ENCODE results near the gene COX6B2.

COX6B2 gene

DNA sequence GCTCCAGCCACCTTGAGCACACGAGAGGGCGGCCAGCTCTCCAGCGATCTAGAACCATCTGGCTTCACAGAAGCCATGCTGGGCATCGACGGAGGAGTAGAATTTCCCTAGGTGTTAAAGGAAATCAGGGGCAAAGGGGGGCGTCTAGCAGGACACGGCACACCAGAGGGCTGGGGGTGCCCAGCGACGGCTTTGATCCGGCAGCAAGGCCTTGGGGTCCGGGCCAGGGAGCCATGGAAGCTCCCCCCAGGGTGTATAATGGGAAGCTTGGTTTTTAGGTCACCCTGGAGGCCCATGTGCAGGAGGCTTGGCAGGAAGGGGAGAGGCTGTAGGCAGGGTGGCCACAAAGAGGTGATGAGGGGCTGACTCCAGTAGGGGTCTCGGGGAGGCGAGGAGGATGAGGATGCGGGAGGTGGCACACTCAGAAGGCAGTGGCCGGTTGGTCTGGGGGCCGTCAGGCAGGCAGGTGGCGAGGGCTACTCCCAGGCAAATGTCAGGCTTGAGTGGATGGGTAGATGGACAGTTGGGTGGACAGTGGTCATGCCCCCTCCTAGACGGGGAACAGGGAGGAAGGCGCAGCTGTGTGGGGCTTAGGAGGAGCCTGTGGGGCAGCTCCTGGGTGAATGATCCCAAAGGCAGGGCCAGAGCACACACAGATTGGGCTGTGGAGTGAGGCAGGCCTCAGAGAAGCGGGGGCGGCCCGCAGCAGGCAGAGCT, 9.3 kb downstream of the COX6B2 start:
- H3K4me3 ChIP-seq (ENCODE audit: low read depth, low read length), result no peak overlapping the region
- TF ChIP-seq, protein P1, sequence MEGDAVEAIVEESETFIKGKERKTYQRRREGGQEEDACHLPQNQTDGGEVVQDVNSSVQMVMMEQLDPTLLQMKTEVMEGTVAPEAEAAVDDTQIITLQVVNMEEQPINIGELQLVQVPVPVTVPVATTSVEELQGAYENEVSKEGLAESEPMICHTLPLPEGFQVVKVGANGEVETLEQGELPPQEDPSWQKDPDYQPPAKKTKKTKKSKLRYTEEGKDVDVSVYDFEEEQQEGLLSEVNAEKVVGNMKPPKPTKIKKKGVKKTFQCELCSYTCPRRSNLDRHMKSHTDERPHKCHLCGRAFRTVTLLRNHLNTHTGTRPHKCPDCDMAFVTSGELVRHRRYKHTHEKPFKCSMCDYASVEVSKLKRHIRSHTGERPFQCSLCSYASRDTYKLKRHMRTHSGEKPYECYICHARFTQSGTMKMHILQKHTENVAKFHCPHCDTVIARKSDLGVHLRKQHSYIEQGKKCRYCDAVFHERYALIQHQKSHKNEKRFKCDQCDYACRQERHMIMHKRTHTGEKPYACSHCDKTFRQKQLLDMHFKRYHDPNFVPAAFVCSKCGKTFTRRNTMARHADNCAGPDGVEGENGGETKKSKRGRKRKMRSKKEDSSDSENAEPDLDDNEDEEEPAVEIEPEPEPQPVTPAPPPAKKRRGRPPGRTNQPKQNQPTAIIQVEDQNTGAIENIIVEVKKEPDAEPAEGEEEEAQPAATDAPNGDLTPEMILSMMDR (IDR thresholded peaks at IDR 0.05; ENCODE audit: low read depth, low read length, missing control alignments), result no peak
- no peak for DNase-seq (ENCODE audit: low read depth)

DNA sequence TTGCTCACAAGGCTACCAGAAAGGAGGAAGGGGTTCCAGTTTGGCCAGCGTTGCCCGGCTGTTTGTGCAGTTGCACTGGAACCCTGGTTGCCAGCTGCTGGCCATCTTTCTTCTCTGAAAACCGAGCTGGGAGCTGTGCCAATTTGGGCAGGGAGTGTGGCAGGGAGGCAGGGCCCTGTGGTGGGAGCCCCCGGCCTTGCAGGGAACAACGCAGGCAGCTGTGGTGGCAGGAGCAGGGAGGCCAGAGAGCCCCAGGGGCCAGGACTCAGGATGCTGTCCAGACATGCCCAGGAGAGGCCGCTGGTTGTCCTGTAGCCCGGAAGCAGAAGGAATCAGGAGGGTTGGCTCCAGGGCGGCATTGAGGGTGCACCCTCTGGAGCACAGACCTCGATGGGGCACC, 10.1 kb downstream of the COX6B2 start:
- DNase-seq (ENCODE audit: low read depth), result no peak
- no peak overlapping the region for H3K4me3 ChIP-seq (ENCODE audit: low read depth, low read length)
- TF ChIP-seq, protein P1 (IDR thresholded peaks at IDR 0.05; ENCODE audit: low read depth, low read length, missing control alignments), result no peak

DNA sequence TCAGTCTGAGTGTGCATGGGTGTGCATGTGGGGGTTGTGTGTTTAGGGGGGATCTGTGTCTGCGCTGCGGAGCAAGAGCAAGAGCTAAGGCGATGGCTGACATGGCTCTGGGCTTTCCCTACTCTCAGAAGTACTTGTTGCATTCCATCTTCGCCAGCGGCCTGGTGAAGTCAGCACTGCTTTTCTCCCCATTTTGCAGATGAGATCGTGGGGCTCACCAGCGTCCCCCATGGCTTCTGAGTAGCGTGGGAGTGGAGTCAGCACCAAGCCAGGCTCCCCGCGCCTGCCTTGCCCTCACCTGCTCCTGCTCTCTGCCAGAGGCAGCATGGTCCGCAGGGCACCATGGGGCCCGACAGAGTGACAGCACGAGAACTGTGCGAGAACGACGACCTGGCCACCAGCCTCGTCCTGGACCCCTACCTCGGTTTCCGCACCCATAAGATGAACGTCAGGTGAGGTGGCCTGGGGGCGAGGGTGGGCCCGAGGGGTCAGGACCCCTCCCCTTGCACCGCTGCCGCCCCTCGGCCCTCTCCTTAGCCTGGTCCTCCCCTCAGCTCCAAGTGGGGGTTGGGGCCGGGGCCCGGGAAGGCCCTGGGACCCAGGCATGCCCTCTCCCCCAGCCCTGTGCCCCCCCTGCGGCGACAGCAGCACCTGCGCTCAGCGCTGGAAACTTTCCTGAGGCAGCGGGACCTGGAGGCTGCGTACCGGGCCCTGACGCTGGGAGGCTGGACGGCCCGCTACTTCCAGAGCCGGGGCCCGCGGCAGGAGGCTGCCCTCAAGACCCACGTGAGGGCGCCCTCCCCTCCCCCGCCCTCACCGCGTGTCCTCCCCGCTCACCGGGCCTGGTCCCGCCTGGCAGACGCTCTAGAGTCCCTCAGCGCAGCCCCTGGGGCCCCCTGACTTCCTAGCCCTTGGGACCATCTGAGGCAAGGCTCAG, 12.7 kb downstream of the COX6B2 start:
- no peak for DNase-seq (ENCODE audit: low read depth)
- TF ChIP-seq, protein P1 (IDR thresholded peaks at IDR 0.05; ENCODE audit: low read depth, low read length, missing control alignments), result no peak
- peak overlapping the region; percentile 12 for H3K4me3 ChIP-seq (ENCODE audit: low read depth, low read length)

DNA sequence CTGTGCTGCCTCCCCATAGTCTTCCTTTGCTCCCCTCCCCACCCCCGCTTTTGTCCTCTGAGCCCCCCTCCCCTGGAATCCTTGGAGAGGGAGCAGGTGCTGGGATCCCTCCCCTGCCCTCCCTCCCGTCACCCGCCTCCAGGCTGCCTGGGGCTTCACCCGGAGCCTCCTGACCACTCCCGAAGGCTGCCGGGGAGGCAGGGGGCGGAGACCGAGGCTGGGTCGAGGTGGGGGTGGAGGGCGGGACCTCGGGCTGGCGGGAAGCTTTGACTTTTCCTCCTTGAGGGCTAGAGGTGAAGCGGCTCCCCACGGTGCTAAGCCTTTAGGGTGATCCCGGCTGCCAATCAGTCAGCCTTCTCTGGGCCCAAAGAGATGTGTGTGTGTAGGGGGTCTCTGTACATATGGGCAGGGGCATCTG, 13.3 kb downstream of the COX6B2 start:
- DNase-seq (ENCODE audit: low read depth), result no peak
- TF ChIP-seq, protein P1 (IDR thresholded peaks at IDR 0.05; ENCODE audit: low read depth, low read length, missing control alignments), result no peak
- H3K4me3 ChIP-seq (ENCODE audit: low read depth, low read length), result peak overlapping the region; percentile 91

DNA sequence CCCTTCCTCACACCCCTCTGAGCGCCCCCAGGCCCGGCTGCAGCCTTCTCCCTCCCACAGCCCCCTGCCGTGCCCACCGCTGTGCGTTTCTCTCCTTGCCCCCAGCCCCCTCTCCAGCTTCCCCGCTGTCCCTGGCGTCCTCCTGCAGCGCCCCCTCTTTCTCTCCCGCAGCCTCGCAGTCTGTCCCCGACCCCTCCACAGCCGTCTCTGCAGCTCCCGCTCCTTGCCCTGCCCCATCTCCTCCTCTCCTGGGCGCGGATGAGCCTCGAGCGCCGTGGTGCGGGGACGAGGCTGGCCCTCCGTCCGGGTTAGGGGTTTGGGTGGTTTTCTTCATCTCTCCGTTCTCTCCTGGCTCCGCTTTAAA, 13.8 kb downstream of the COX6B2 start:
- DNase-seq (ENCODE audit: low read depth), result no peak
- TF ChIP-seq, protein P1 (IDR thresholded peaks at IDR 0.05; ENCODE audit: low read depth, low read length, missing control alignments), result no peak
- peak overlapping the region; percentile 91 for H3K4me3 ChIP-seq (ENCODE audit: low read depth, low read length)

DNA sequence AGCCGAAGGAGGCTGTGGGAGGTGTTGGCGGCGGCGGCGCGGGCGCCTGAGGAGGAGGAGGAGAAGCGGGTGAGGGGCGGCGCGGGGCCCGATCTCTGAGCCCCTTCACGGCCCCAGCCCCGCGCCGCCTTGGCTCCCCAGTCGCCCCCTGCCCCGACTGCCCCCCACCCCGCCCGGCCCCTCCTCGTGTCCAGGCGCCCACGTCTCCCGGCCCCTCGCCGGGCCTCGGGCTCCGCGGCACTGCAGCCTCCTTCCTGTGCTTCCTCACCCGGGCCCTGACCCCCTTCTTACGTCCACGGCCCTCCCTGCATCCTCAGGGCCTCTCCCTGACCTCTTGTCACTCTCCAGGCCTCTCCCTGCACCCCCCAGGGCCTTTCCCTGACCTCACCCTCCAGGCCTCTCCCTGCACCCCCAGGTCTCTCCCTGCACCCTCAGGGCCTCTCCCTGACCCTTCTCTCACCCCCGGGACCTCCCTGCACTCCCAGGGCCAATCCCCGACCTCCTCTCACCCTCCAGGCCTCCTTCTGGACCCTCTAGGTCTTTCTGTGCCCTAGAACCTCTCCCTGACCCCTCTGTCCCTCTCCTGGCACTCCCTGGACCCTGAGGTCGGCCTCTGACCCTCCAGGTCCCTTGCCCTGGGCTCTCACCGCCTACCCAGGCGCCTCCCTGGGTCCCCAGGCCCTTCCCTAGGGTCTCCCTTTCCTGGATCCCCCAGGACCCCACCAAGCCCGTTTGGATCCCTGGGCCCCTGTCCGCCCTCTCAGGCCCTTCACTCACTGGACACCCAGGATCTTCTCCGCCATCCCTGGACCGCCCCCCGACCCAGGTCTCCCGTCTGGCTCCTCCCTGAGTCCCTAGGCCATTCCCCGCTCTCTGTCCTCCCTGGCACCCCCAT, 14.4 kb downstream of the COX6B2 start:
- peak overlapping the region; percentile 91 for H3K4me3 ChIP-seq (ENCODE audit: low read depth, low read length)
- no peak for DNase-seq (ENCODE audit: low read depth)
- TF ChIP-seq, protein P1 (IDR thresholded peaks at IDR 0.05; ENCODE audit: low read depth, low read length, missing control alignments), result no peak
